Measurements from ENCODE around the gene RBM19.

DNA sequence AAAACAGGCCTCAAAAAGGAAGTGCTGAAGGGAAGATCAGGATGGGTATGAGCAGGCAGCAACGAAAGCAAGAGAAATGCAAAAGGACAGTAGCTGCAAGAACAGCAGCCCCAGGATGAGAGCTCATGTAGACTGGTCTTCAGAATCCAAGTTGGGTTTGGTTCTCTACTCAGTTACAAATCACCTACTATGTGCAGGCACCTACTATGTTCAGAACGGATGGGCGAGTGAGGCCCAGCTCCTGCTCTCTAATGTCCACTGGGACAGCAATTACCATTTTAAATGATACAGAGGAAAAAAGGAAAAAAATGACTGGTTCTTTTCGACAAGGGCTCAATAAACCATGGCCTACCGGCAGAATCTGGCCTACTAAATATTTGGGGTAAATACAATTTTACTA lies 88.5 kb downstream of the RBM19 start:
- no peak for TF ChIP-seq POLR2A (IDR thresholded peaks at IDR 0.05)
- TF ChIP-seq, protein P1, sequence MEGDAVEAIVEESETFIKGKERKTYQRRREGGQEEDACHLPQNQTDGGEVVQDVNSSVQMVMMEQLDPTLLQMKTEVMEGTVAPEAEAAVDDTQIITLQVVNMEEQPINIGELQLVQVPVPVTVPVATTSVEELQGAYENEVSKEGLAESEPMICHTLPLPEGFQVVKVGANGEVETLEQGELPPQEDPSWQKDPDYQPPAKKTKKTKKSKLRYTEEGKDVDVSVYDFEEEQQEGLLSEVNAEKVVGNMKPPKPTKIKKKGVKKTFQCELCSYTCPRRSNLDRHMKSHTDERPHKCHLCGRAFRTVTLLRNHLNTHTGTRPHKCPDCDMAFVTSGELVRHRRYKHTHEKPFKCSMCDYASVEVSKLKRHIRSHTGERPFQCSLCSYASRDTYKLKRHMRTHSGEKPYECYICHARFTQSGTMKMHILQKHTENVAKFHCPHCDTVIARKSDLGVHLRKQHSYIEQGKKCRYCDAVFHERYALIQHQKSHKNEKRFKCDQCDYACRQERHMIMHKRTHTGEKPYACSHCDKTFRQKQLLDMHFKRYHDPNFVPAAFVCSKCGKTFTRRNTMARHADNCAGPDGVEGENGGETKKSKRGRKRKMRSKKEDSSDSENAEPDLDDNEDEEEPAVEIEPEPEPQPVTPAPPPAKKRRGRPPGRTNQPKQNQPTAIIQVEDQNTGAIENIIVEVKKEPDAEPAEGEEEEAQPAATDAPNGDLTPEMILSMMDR (IDR thresholded peaks at IDR 0.05), result no peak
